Right lobe of liver (tissue), 6 donors: Measurements from ENCODE around the gene SMC2. TPM values are rescaled to one million over a fixed set of nuclear protein-coding genes. Genes with fewer than 3 reads are reported as not detected.

Experiments
- ATAC-seq, 4 donors: fragments of 200-7000 bp; cut with Tn5 transposase; one replicate each; pipeline ENCODE4 v1.9.1; 2020; ENCODE audit warnings: mild to moderate bottlenecking in 4 of 4, moderate library complexity in 4 of 4
- DNase-seq, 3 donors: peaks; one replicate each; pipeline ENCODE4 v3.0.0-alpha.2; 2020
- H3K27ac ChIP-seq, 3 donors: fragments of 200-600 bp; one replicate each; pipeline ENCODE4 v1.8.0; 2022
- H3K27me3 ChIP-seq, 2 donors: fragments of 200-600 bp; one replicate each; pipeline ENCODE4 v1.8.0; 2022
- H3K36me3 ChIP-seq, 4 donors: fragments of 200-600 bp; sonication (generic) in 1 of 4; one replicate each; pipeline versions ENCODE4 v1.5.1 to v1.8.0; 2017 to 2022; ENCODE audit warnings: control low read depth in 1 of 4
- H3K4me1 ChIP-seq, 4 donors: fragments of 200-600 bp; sonication (generic) in 1 of 4; one replicate each; pipeline versions ENCODE4 v1.5.1 to v1.8.0; 2017 to 2022; ENCODE audit warnings: control low read depth in 1 of 4
- H3K4me3 ChIP-seq, 3 donors: fragments of 200-600 bp; one replicate each; pipeline ENCODE4 v1.8.0; 2022
- H3K9me3 ChIP-seq, 4 donors: fragments of 200-600 bp; sonication (generic) in 1 of 4; one replicate each; pipeline versions ENCODE4 v1.5.1 to v1.8.0; 2017 to 2022; ENCODE audit warnings: control low read depth in 1 of 4
- CTCF ChIP-seq, 4 donors: fragments of 200-600 bp in 3 of 4; fragments of 450-650 bp in 1 of 4; IDR thresholded peaks; one replicate each; pipeline versions ENCODE4 v1.5.1 to v1.8.0; 2016 to 2022; ENCODE audit warnings: antibody characterized with exemption in 4 of 4, mild to moderate bottlenecking in 2 of 4
- POLR2A ChIP-seq: fragments of 450-650 bp; IDR thresholded peaks from one replicate; pipeline ENCODE4 v1.6.1; 2017; ENCODE audit warnings: antibody characterized with exemption, mild to moderate bottlenecking
- WGBS: methylation state at CpG from one replicate; pipeline ENCODE4 v1.1.6; 2018; ENCODE audit warnings: low coverage, low lambda C conversion rate; ENCODE audit not compliant: insufficient coverage; ENCODE audit errors: missing lambda C conversion rate; 5-methylcytosine and 5-hydroxymethylcytosine counted together
- intact Hi-C, 2 donors: fragments of 100-400 bp; cut with DNase I; formaldehyde crosslinking; loops; one replicate each; pipeline versions ENCODE4 v1.11.2 to v1.14.1; 2022
- total RNA-seq, 6 experiments: library from RNA; depleted of rRNA in 2 of 6; stranded (reverse); fragments of >200 nt in 2 of 6; fragmentation: NEBNext Ultra II Directional in 3 of 6; extraction: Animal tissue kit (Norgen Biotek cat#: 25700) in 3 of 6; gene quantifications; one replicate each; pipeline versions ENCODE4 v1.1.0 to v1.2.4, GENCODE V29; 2016 to 2023
- donor health status: DM: no; HTN: yes; CAD: no.
- donor health status: DM: no; HTN: no; CAD: no.
- donor health status: DM: no; HTN: no; CAD: no.
- donor health status: DM: no; HTN: yes; CAD: no.
- donor health status: DM: no; HTN: yes; CAD: no.

Gene SMC2
- total RNA-seq, 6 experiments from 2014 or later: 2.5 to 5.8 (median 3.6) TPM

DNA sequence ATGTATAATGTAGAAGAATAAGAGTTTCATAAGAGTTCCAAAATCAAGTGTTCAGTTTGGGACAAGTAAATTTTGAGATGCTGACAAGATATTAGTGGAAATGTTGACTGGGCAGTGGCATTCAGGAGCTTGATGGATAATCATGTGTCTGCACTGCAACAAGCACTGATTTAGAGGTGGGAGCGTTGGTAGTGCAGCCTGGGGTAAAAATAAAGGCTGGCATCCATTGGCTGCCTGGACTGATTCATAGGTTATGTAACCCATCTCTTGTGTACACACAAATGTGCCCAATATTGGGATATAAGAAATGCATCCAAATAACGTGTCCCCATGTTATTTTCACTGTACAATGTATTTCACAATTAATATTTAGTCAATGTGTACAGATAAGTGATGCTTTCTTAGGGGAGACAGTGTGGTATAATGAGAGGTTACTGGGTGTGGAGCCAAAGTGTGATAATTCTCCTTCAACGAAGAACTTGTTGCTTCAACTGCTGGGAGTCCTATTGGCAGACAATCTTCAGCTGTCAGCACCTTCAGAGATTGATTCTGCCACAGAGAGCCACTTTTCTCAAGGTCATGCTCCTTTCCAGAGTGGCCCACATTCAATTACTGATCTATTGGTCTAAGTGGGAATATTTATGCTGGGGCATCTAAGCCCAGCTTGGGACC, 20.9 kb upstream of the SMC2 start:
- Histone ChIP-seq H3K4me3 (no peak overlapping the region), H3K9me3 (no peaks in the 10 kb centered on the region), H3K36me3 (no peaks in the 10 kb centered on the region), H3K27ac (no peak overlapping the region), H3K27me3 (no peaks in the 10 kb centered on the region), H3K4me1 (peaks cover 0 to 24% (median 0%) of the 10 kb centered on the region in 4 donors)
- 30% methylated on average over 3 of the region's 3 CpGs for WGBS
- intact Hi-C loops: no loop called here
- DNase-seq (no peak), ATAC-seq (peak in 1 of 4 donors; percentile 30)
- TF ChIP-seq POLR2A (no peak), CTCF (IDR thresholded peaks at IDR 0.05) (no peak)

- ATAC-seq (peak; percentile 95 to 98 (median 96)), DNase-seq (peak; percentile 47 to 80 (median 64))
- 11% methylated on average over 3 of the region's 3 CpGs for WGBS
- TF ChIP-seq POLR2A (no peak), CTCF (IDR thresholded peaks at IDR 0.05) (no peak)
- H3K4me3 ChIP-seq: no peak overlapping the region
- no peak overlapping the region for H3K27ac ChIP-seq
- no peaks in the 10 kb centered on the region for H3K9me3 ChIP-seq
- intact Hi-C loops: no loop called here
- no peaks in the 10 kb centered on the region for H3K36me3 ChIP-seq
- peaks cover 0 to 24% (median 0%) of the 10 kb centered on the region in 4 donors for H3K4me1 ChIP-seq
- no peaks in the 10 kb centered on the region for H3K27me3 ChIP-seq
Observed at GRCh38 chr9:104073770-104074133, 20.4 kb upstream of the SMC2 start.

GRCh38 chr9:104074876-104075275, 19.2 kb upstream of the SMC2 start:
- Histone ChIP-seq H3K4me1 (peaks cover 0 to 17% (median 0%) of the 10 kb centered on the region in 4 donors), H3K9me3 (no peaks in the 10 kb centered on the region), H3K27me3 (no peaks in the 10 kb centered on the region), H3K36me3 (no peaks in the 10 kb centered on the region), H3K27ac (no peak overlapping the region), H3K4me3 (no peak overlapping the region)
- WGBS: 28% methylated on average over 2 of the region's 2 CpGs
- intact Hi-C loops: no loop called here
- ATAC-seq (peak in 3 of 4 donors; percentile 40 to 56 (median 53)), DNase-seq (no peak)
- TF ChIP-seq POLR2A (no peak), CTCF (IDR thresholded peaks at IDR 0.05) (no peak)

DNA sequence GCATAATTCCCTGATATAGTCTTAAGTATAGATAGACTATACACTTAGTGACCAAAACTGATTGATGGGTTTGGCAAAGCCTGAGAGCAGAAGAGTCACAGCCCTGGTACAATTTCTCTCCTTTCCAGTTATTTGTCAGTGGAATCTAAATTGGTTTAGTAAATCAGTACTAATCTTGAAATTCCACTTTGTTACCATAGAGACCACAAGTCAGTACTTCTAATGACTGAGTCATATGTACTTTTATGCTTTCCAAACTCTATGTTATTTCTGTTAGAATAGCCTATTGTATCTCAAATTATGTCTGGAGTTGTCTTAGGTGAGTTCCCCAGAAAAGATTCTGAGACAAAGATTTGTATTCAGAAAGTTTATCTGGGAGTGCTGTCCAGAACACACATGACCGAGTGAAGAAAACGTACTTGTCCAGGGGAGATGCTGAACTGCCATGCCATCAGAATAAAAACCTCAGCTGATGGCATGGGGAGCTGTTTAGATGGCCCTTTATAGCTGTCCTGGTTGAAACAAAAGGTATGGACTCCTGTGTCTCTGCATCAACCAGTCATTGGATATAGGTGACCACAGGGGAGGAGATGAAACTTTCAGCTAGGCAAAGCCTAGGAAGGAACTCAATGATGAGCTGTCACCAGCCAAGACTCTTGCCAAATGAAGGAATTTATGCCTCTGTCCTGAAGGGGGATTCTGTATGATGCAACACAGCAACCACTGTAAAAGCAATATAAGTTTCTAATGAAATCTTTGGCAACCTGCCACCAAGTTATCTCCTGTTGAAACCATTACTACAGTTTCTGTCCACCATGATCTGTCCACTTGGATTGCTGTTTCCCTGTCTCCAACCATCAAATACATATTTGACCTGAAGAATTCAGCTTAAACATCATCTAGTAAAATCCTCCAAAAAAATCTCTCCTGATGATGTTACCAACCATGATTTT, 18.0 kb upstream of the SMC2 start:
- no peak overlapping the region for H3K4me3 ChIP-seq
- H3K27ac ChIP-seq: no peak overlapping the region
- H3K36me3 ChIP-seq: no peaks in the 10 kb centered on the region
- H3K9me3 ChIP-seq: no peaks in the 10 kb centered on the region
- DNase-seq (no peak), ATAC-seq (no peak)
- intact Hi-C loops: no loop called here
- H3K27me3 ChIP-seq: no peaks in the 10 kb centered on the region
- peaks cover 0 to 17% (median 0%) of the 10 kb centered on the region in 4 donors for H3K4me1 ChIP-seq
- 93% methylated on average over 2 of the region's 2 CpGs for WGBS
- TF ChIP-seq CTCF (IDR thresholded peaks at IDR 0.05) (no peak), POLR2A (no peak)
